Ecto neural progenitor cell (in vitro differentiated cells): Measurements from ENCODE around the gene CEP70.
"Not testable (repeated sequence)": the region's sequence is repeated elsewhere in the genome, so short reads cannot be mapped to it uniquely, and the experiment has no call there.

Experiments
- DNase-seq: peaks from one replicate; pipeline ENCODE4 v3.0.0-alpha.2; 2018; ENCODE audit warnings: low spot score

CEP70 gene

GRCh38 chr3:138591392-138591791, 2.7 kb downstream of the CEP70 start:
- DNase-seq, result no peak

- no peak for DNase-seq
These were observed 5.6 kb downstream of the CEP70 start for GRCh38 chr3:138588445-138588844.

GRCh38 chr3:138587374-138587773, 6.7 kb downstream of the CEP70 start:
- DNase-seq, result no peak

GRCh38 chr3:138578961-138579574, 15.0 kb downstream of the CEP70 start:
- DNase-seq, result no peak

GRCh38 chr3:138578141-138578540, 15.9 kb downstream of the CEP70 start:
- DNase-seq, result no peak

- DNase-seq, result no peak
These were observed 20.9 kb downstream of the CEP70 start for GRCh38 chr3:138573138-138573537.

GRCh38 chr3:138569624-138570023, 24.4 kb downstream of the CEP70 start:
- not testable (repeated sequence) for DNase-seq

GRCh38 chr3:138569090-138569489, 25.0 kb downstream of the CEP70 start:
- DNase-seq, result no peak

- DNase-seq, result no peak
These were observed 26.7 kb downstream of the CEP70 start for GRCh38 chr3:138567403-138567802.

- not testable (repeated sequence) for DNase-seq
These were observed 27.8 kb downstream of the CEP70 start for GRCh38 chr3:138566293-138566692.

- not testable (repeated sequence) for DNase-seq
These were observed 31.2 kb downstream of the CEP70 start for GRCh38 chr3:138562902-138563301.

- no peak for DNase-seq
These were observed 33.6 kb downstream of the CEP70 start for GRCh38 chr3:138560501-138560900.

GRCh38 chr3:138559134-138559533, 34.9 kb downstream of the CEP70 start:
- DNase-seq, result no peak

- not testable (repeated sequence) for DNase-seq
These were observed 39.3 kb downstream of the CEP70 start for GRCh38 chr3:138554775-138555174.

GRCh38 chr3:138550958-138551357, 43.1 kb downstream of the CEP70 start:
- DNase-seq, result not testable (repeated sequence)

GRCh38 chr3:138549179-138549977, 44.7 kb downstream of the CEP70 start:
- no peak for DNase-seq

- DNase-seq, result no peak
These were observed 46.6 kb downstream of the CEP70 start for GRCh38 chr3:138547342-138547975.

GRCh38 chr3:138544546-138544945, 49.5 kb downstream of the CEP70 start:
- no peak for DNase-seq

GRCh38 chr3:138542977-138543376, 51.1 kb downstream of the CEP70 start:
- DNase-seq, result no peak

- DNase-seq, result no peak
These were observed 54.7 kb downstream of the CEP70 start for GRCh38 chr3:138539352-138539751.

- DNase-seq, result not testable (repeated sequence)
These were observed 72.6 kb downstream of the CEP70 start for GRCh38 chr3:138521445-138521844.

- DNase-seq, result no peak
These were observed 80.8 kb downstream of the CEP70 start for GRCh38 chr3:138513090-138513843.
